ENCODE data around the gene AP1S3.

GRCh38 chr2:223729781-223730180 is 107.6 kb downstream of the AP1S3 start:
- no peak for TF ChIP-seq POLR2A (IDR thresholded peaks at IDR 0.05; ENCODE audit: low read length)
- TF ChIP-seq GATA1 (IDR thresholded peaks at IDR 0.05; ENCODE audit: low read depth, low read length), result no peak
